ENCODE data around the gene CARS1. TPM values are rescaled to one million over a fixed set of nuclear protein-coding genes. Genes with fewer than 3 reads are reported as not detected.

Gene CARS1
- total and polyA plus RNA-seq, 12 donors = 12.5 to 24.6 (median 15.9) TPM

DNA sequence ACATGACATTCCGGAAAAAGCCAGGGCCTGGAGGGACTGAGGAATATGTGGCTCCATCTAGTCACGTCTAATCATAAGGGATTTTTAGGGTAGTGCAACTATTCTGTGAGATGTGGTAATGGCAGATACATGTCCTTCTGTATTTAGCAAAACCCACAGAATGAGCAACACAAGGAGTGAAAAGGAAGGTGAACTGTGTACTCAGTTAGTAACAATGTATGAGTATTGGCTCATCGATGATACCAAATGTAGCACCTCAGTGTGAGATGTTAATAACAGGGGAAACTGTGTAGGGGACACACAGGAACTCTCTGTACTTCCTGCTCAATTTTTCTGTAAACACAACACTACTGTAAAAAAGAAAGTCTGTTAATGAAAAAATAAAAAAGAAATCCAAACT, 42.0 kb upstream of the CARS1 start:
- no peak overlapping the region for H3K4me3 ChIP-seq
- intact Hi-C loops (cut with DNase I) = loop anchor here in 2 of 10 donors (5.0 to 10.0 kb wide), 3 partner anchors 63 to 564 kb away; no protein-coding TSS in a partner anchor
- no peak for ATAC-seq
- no peaks in the 10 kb centered on the region for H3K27me3 ChIP-seq
- WGBS, 2 donors = 85% methylated on average over 3 of the region's 3 CpGs
- peaks cover 0 to 59% (median 11%) of the 10 kb centered on the region in 9 donors for H3K36me3 ChIP-seq
- no peak overlapping the region for H3K27ac ChIP-seq
- DNase-seq = no peak
- H3K4me1 ChIP-seq = peaks cover 0 to 38% (median 16%) of the 10 kb centered on the region in 9 donors
- TF ChIP-seq, protein P1, sequence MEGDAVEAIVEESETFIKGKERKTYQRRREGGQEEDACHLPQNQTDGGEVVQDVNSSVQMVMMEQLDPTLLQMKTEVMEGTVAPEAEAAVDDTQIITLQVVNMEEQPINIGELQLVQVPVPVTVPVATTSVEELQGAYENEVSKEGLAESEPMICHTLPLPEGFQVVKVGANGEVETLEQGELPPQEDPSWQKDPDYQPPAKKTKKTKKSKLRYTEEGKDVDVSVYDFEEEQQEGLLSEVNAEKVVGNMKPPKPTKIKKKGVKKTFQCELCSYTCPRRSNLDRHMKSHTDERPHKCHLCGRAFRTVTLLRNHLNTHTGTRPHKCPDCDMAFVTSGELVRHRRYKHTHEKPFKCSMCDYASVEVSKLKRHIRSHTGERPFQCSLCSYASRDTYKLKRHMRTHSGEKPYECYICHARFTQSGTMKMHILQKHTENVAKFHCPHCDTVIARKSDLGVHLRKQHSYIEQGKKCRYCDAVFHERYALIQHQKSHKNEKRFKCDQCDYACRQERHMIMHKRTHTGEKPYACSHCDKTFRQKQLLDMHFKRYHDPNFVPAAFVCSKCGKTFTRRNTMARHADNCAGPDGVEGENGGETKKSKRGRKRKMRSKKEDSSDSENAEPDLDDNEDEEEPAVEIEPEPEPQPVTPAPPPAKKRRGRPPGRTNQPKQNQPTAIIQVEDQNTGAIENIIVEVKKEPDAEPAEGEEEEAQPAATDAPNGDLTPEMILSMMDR (IDR thresholded peaks at IDR 0.05) = no peak
- no peaks in the 10 kb centered on the region for H3K9me3 ChIP-seq

DNA sequence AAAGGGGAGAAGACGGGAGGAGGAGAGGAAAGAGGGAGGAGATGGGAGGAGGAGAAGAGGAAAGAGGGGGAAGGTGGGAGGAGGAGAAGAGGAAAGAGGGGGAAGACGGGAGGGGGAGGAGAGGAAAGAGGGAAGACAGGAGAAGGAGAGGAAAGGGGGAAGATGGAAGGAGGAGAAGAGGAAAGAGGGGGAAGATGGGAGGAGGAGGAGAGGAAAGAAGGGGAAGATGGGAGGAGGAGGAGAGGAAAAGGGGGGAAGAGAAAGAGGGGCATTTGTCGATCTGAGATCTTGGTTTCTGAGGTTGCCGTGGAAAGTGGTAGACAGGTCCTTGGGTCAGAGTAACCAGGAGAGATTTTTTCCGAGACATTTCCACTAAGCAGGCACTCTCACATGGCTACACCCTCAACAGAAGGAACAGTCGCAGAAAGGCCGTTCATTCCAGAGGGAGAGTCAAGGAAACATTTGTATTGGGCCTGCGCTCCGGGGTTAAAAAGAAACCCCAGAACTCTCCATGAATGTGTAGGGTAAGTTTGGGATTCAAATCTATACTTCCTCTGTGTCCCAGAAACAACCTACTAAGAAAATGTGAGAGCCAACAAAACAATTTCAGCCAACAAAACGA, 39.8 kb upstream of the CARS1 start:
- ATAC-seq (no peak), DNase-seq (no peak)
- Histone ChIP-seq H3K36me3 (peaks cover 0 to 71% (median 7%) of the 10 kb centered on the region in 9 donors), H3K27me3 (no peaks in the 10 kb centered on the region), H3K4me3 (no peak overlapping the region), H3K4me1 (peaks cover 0 to 38% (median 20%) of the 10 kb centered on the region in 9 donors), H3K9me3 (no peaks in the 10 kb centered on the region), H3K27ac (peak overlapping the region in 1 of 10 donors; percentile 76)
- intact Hi-C loops (cut with DNase I) = loop anchor here in 2 of 10 donors (5.0 to 10.0 kb wide), 3 partner anchors 65 to 562 kb away; no protein-coding TSS in a partner anchor
- TF ChIP-seq, protein P1 (IDR thresholded peaks at IDR 0.05) = no peak
- WGBS, 2 donors = 86 to 88% methylated on average over 10 of the region's 10 CpGs

DNA sequence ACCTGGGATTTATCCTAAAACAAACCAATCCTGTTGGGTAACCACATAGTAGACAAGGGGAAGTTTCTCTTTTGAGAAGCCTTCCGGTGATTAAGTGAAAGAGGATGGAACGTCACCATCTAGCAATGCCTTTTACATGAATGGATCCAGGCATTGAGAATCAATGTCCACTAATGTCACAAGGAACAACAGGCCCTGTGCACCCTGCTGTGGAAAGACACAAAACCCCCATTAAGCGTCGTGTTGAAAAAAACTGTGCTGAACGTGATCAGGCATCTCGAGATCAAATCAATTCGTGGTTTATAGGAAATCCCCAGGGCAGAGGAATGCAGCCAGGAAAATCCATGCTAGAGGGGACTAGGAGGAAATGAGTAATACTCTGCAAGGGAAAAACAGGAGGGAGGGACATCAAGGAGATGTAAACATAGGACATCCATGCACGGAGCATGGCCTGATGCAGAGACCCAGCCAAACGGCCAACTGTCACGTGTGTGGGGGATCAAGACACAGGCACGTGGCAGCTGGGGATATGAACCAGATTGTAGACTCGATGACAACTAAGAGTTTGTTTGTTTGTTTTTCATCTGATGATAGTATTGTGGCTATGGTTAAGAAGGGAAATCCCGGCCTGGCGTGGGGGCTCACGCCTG, 38.6 kb upstream of the CARS1 start:
- H3K4me1 ChIP-seq = peaks cover 0 to 40% (median 27%) of the 10 kb centered on the region in 9 donors
- ATAC-seq (peak in 7 of 8 donors; percentile 43 to 84 (median 74)), DNase-seq (peak; percentile 27 to 67)
- H3K36me3 ChIP-seq = peaks cover 0 to 67% (median 7%) of the 10 kb centered on the region in 9 donors
- intact Hi-C loops (cut with DNase I) = loop anchor here in 2 of 10 donors (5.0 to 10.0 kb wide), 3 partner anchors 66 to 561 kb away; no protein-coding TSS in a partner anchor
- H3K27me3 ChIP-seq = no peaks in the 10 kb centered on the region
- H3K4me3 ChIP-seq = no peak overlapping the region
- 48 to 53% methylated on average over 15 of the region's 15 CpGs for WGBS, 2 donors
- TF ChIP-seq, protein P1 (IDR thresholded peaks at IDR 0.05) = no peak
- no peaks in the 10 kb centered on the region for H3K9me3 ChIP-seq
- H3K27ac ChIP-seq = peak overlapping the region; percentile 11 to 83 (median 71)

DNA sequence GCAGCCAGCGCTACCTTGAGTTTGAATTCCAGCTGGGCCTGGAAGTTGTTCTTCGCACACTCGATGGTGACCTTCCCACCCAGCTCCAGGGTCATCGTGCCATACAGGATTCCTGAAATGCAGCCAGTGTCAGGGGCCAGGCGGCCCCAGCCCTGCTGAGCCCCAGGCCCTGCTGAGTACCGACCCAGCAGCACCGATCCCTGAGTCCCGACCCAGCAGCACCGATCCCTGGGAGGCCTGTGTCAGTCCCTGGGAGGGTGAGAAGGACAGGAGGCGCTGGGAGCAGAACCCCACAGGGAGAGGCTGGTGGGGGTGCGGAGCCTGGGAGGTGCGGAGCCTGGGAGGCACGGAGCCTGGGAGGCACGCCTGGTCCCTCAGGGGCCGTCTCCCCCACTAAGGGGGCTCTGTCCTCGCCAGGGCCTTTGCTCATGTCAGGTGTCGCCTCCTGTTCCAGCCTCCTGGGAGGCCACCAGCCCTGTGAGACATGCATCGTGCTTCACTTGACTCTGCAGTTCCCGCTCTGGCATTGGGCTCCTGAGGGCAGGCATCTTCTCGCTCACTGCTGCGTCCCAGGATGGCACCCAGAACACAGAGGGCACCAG, 37.1 kb upstream of the CARS1 start:
- H3K27ac ChIP-seq = peak overlapping the region in 2 of 10 donors; percentile 21 to 75
- no peaks in the 10 kb centered on the region for H3K27me3 ChIP-seq
- no peaks in the 10 kb centered on the region for H3K9me3 ChIP-seq
- TF ChIP-seq, protein P1 (IDR thresholded peaks at IDR 0.05) = no peak
- H3K4me1 ChIP-seq = peaks cover 0 to 40% (median 27%) of the 10 kb centered on the region in 9 donors
- WGBS, 2 donors = 81 to 87% methylated on average over 21 of the region's 21 CpGs
- intact Hi-C loops (cut with DNase I) = loop anchor here in 4 of 10 donors (5.0 to 10.0 kb wide), 4 partner anchors 37 to 560 kb away; partner anchors contain the start of gene CARS1 (in 2 of the 4)
- no peak overlapping the region for H3K4me3 ChIP-seq
- peaks cover 0 to 69% (median 3%) of the 10 kb centered on the region in 9 donors for H3K36me3 ChIP-seq
- ATAC-seq (no peak), DNase-seq (no peak)
